ENCODE measurements around the gene GADD45GIP1. TPM values are rescaled to one million over a fixed set of nuclear protein-coding genes. Genes with fewer than 3 reads are reported as not detected.

Gene GADD45GIP1
- total RNA-seq, 2 donors from 2014 or later = 31.0 to 34.9 TPM

DNA sequence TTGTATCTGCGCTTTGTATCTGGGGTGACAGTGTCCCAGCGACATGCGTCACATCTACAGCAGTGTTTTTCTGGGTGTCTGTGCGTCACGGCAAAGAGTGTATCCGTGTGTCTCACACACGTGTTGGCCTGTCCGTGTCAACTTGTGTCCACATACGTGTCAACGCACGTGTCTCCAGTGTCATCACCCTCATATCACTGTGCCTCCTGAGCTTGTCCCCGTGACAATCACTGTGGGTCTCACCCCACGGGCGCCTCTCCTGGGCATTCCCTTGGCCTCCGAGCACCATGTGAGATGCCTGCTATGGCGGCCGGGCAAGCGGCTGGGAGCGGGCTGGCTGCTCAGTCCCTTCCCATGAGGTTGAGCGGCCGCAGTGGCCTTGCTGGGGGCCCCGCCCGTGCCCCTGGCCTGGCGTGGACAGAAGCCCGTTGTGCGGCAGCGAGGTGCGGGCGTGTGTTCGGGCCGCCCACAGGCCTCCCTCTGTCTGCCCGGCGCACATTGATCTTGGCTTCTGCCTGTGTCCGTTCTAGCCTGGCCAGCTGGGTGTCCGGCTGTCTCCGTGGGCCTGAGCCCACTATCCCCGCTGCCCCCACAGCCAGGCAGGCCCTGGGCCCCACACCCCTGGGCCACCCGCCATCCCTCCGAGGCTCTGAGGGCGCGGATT is 44.6 kb upstream of the GADD45GIP1 start:
- TF ChIP-seq, protein P1, sequence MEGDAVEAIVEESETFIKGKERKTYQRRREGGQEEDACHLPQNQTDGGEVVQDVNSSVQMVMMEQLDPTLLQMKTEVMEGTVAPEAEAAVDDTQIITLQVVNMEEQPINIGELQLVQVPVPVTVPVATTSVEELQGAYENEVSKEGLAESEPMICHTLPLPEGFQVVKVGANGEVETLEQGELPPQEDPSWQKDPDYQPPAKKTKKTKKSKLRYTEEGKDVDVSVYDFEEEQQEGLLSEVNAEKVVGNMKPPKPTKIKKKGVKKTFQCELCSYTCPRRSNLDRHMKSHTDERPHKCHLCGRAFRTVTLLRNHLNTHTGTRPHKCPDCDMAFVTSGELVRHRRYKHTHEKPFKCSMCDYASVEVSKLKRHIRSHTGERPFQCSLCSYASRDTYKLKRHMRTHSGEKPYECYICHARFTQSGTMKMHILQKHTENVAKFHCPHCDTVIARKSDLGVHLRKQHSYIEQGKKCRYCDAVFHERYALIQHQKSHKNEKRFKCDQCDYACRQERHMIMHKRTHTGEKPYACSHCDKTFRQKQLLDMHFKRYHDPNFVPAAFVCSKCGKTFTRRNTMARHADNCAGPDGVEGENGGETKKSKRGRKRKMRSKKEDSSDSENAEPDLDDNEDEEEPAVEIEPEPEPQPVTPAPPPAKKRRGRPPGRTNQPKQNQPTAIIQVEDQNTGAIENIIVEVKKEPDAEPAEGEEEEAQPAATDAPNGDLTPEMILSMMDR (conservative IDR thresholded peaks at IDR 0.05) = no peak
- 89 to 90% methylated on average over 36 to 41 of the region's 41 CpGs for WGBS, 2 experiments (ENCODE audit: insufficient coverage in 1 of 2, insufficient read length in 1 of 2)
- Histone ChIP-seq H3K9me3 (ENCODE audit: control insufficient read depth, low read length) (no peaks in the 10 kb centered on the region), H3K27ac (ENCODE audit: low read depth, low read length) (no peak overlapping the region), H3K36me3 (ENCODE audit: control insufficient read depth, insufficient read depth, low read length) (no peaks in the 10 kb centered on the region), H3K4me1 (ENCODE audit: control insufficient read depth, insufficient read depth, low read length) (no peaks in the 10 kb centered on the region), H3K27me3 (ENCODE audit: control insufficient read depth, insufficient read depth, low read length, poor library complexity, severe bottlenecking) (peaks cover 90% of the 10 kb centered on the region), H3K9ac (ENCODE audit: extremely low read depth, low read length, poor library complexity, severe bottlenecking) (no peak overlapping the region), H3K4me3 (ENCODE audit: low read length) (no peak overlapping the region)
- H3K36me3 Mint-ChIP-seq (ENCODE audit: low read depth) = no peaks in the 10 kb centered on the region
- no peaks in the 10 kb centered on the region for H3K9me3 Mint-ChIP-seq
- no peak overlapping the region for H3K27ac Mint-ChIP-seq
- H3K4me3 Mint-ChIP-seq = no peak overlapping the region
- no peak for DNase-seq
- peaks cover 89% of the 10 kb centered on the region for H3K27me3 Mint-ChIP-seq (ENCODE audit: insufficient read depth)
- peaks cover 3% of the 10 kb centered on the region for H3K4me1 Mint-ChIP-seq

DNA sequence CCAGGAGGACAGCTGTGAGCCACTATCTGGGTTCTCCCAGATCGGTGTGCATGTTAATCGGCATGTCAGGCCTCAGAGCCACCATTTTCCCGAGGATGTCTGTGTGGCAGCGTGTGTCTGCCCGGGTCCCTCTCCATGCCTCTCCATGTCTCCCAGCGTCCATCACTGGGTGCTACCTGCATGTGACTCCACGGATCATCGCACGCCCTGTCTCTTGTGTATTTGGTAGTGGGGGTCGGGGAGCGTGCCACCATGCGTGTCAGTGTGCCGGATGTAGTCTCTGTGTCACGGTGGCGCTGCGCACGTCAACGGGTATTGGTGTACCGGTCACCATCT is 44.1 kb upstream of the GADD45GIP1 start:
- no peak for DNase-seq
- no peak overlapping the region for H3K4me3 ChIP-seq (ENCODE audit: low read length)
- H3K27me3 Mint-ChIP-seq (ENCODE audit: insufficient read depth) = peaks cover 87% of the 10 kb centered on the region
- H3K4me1 ChIP-seq (ENCODE audit: control insufficient read depth, insufficient read depth, low read length) = no peaks in the 10 kb centered on the region
- H3K9me3 ChIP-seq (ENCODE audit: control insufficient read depth, low read length) = no peaks in the 10 kb centered on the region
- H3K4me1 Mint-ChIP-seq = peaks cover 3% of the 10 kb centered on the region
- H3K27me3 ChIP-seq (ENCODE audit: control insufficient read depth, insufficient read depth, low read length, poor library complexity, severe bottlenecking) = peaks cover 90% of the 10 kb centered on the region
- no peaks in the 10 kb centered on the region for H3K36me3 ChIP-seq (ENCODE audit: control insufficient read depth, insufficient read depth, low read length)
- H3K27ac Mint-ChIP-seq = no peak overlapping the region
- no peaks in the 10 kb centered on the region for H3K9me3 Mint-ChIP-seq
- no peak overlapping the region for H3K4me3 Mint-ChIP-seq
- WGBS, 2 experiments (ENCODE audit: insufficient coverage in 1 of 2, insufficient read length in 1 of 2) = 88 to 91% methylated on average over 16 to 19 of the region's 19 CpGs
- H3K36me3 Mint-ChIP-seq (ENCODE audit: low read depth) = no peaks in the 10 kb centered on the region
- H3K27ac ChIP-seq (ENCODE audit: low read depth, low read length) = no peak overlapping the region
- TF ChIP-seq, protein P1 (conservative IDR thresholded peaks at IDR 0.05) = no peak
- H3K9ac ChIP-seq (ENCODE audit: extremely low read depth, low read length, poor library complexity, severe bottlenecking) = no peak overlapping the region

DNA sequence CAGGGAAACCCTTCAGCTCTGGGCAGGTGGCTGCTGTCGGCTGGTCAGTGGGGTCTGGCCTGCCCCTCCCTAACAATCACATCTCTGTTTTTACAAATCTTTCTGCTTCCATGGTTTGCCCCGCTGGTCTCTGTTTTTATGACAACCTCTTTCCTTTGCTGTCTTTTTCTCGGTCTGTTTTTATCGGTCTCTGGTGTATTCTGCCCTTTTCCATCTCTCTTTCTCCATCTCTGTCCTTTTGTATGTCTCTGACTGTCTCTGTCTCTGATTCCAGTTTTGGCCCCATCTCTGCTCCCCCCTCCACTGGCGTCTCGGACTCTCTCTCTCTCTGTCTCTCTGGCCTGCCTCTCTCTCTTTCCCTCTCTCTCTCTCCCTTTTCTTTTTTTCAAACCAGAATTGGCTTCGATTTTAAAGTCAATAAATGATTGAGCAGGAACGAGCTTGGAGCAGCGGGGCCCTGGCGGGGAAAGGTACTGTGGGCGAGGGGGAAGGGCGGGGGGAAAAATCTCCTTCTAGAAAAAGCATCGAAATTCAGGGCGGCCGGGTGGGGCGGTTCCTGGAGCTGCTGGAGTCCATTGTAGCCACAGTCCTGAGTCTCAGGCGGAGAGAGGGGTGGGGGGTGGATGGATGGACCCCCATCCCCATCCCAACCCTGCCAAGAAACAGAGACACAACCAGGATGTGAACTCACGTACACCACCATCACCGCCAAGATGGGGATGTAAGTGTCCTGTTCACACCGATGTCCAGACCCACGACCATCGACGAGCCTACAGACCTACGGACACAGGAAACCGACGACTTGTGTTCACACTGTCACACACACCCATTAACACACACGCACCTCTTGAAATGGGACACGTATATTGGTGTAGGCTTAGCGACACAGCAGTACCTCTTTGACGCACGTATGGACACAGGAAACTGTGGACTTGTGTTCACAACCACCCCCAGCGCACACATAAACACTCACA is 41.2 kb upstream of the GADD45GIP1 start:
- no peak for DNase-seq
- Histone ChIP-seq H3K27ac (ENCODE audit: low read depth, low read length) (no peak overlapping the region), H3K4me3 (ENCODE audit: low read length) (no peak overlapping the region), H3K4me1 (ENCODE audit: control insufficient read depth, insufficient read depth, low read length) (no peaks in the 10 kb centered on the region), H3K36me3 (ENCODE audit: control insufficient read depth, insufficient read depth, low read length) (no peaks in the 10 kb centered on the region), H3K27me3 (ENCODE audit: control insufficient read depth, insufficient read depth, low read length, poor library complexity, severe bottlenecking) (peaks cover 84% of the 10 kb centered on the region), H3K9ac (ENCODE audit: extremely low read depth, low read length, poor library complexity, severe bottlenecking) (no peak overlapping the region), H3K9me3 (ENCODE audit: control insufficient read depth, low read length) (no peaks in the 10 kb centered on the region)
- Mint-ChIP-seq H3K9me3 (no peaks in the 10 kb centered on the region), H3K4me3 (no peak overlapping the region), H3K27ac (no peak overlapping the region), H3K27me3 (ENCODE audit: insufficient read depth) (peaks cover 82% of the 10 kb centered on the region), H3K36me3 (ENCODE audit: low read depth) (no peaks in the 10 kb centered on the region), H3K4me1 (no peaks in the 10 kb centered on the region)
- TF ChIP-seq, protein P1 (conservative IDR thresholded peaks at IDR 0.05) = no peak
- 87 to 88% methylated on average over 19 to 32 of the region's 32 CpGs for WGBS, 2 experiments (ENCODE audit: insufficient coverage in 1 of 2, insufficient read length in 1 of 2)

All from endodermal cell (in vitro differentiated cells).